Suprapubic skin (tissue), 4 donors: ENCODE measurements around the gene VEGFA. TPM values are rescaled to one million over a fixed set of nuclear protein-coding genes. Genes with fewer than 3 reads are reported as not detected.

Source experiments
- DNase-seq, 2 donors: peaks; one replicate each; pipeline ENCODE4 v3.0.0-alpha.2; 2019; ENCODE audit warnings: low spot score in 2 of 2
- H3K27ac ChIP-seq: fragments of 200-600 bp; sonication (generic); one replicate; pipeline ENCODE4 v1.5.1; 2019
- H3K27me3 ChIP-seq: fragments of 200-600 bp; sonication (generic); one replicate; pipeline ENCODE4 v1.5.1; 2019
- H3K36me3 ChIP-seq: fragments of 200-600 bp; sonication (generic); one replicate; pipeline ENCODE4 v1.5.1; 2019
- H3K4me1 ChIP-seq: fragments of 200-600 bp; sonication (generic); one replicate; pipeline ENCODE4 v1.5.1; 2019
- H3K4me3 ChIP-seq: fragments of 200-600 bp; sonication (generic); one replicate; pipeline ENCODE4 v1.5.1; 2019; ENCODE audit warnings: mild to moderate bottlenecking
- H3K9me3 ChIP-seq: fragments of 200-600 bp; sonication (generic); one replicate; pipeline ENCODE4 v1.5.1; 2019
- CTCF ChIP-seq, 2 donors: fragments of 200-600 bp in 1 of 2; fragments of 450-650 bp in 1 of 2; sonication (generic) in 1 of 2; IDR thresholded peaks; one replicate each; pipeline ENCODE4 v1.5.1; 2016 to 2019; ENCODE audit warnings: antibody characterized with exemption in 2 of 2, mild to moderate bottlenecking in 1 of 2, moderate library complexity in 1 of 2
- EP300 ChIP-seq: sonication (generic); formaldehyde crosslinking; IDR thresholded peaks from one replicate; pipeline ENCODE4 v1.6.1; 2017; ENCODE audit warnings: antibody characterized with exemption
- POLR2A ChIP-seq, 2 donors: fragments of 450-650 bp; IDR thresholded peaks; one replicate each; pipeline ENCODE4 v1.6.1; 2017; ENCODE audit warnings: antibody characterized with exemption in 2 of 2, mild to moderate bottlenecking in 2 of 2, moderate library complexity in 2 of 2
- POLR2AphosphoS5 ChIP-seq, 3 donors: sonication (generic); formaldehyde crosslinking; IDR thresholded peaks; one replicate each; pipeline ENCODE4 v1.6.1; 2017; ENCODE audit warnings: antibody characterized with exemption in 3 of 3
- WGBS: methylation state at CpG from one replicate; pipeline ENCODE4 v1.1.5; 2018; 5-methylcytosine and 5-hydroxymethylcytosine counted together
- total RNA-seq, 4 donors: library from RNA; depleted of rRNA; stranded (reverse); fragments of >200 nt; gene quantifications; one replicate each; pipeline ENCODE4 v1.1.0, GENCODE V29; 2016

The VEGFA gene
- total RNA-seq = 100 to 1,000 TPM in 1 of 4 donors, 10 to 100 TPM in 3; 25.4 to 147 (median 43.6) TPM

- peak; percentile 96 to 97 for TF ChIP-seq CTCF (IDR thresholded peaks at IDR 0.05)
- TF ChIP-seq POLR2A (IDR thresholded peaks at IDR 0.05) = no peak
- TF ChIP-seq EP300 = no peak
- no peak for TF ChIP-seq POLR2AphosphoS5 (IDR thresholded peaks at IDR 0.05)
- DNase-seq = peak; percentile 94 to 96
- Histone ChIP-seq H3K4me3 (peak within 1 kb of the TSS; percentile 95), H3K36me3 (no peaks in the 10 kb centered on the region), H3K9me3 (no peaks in the 10 kb centered on the region), H3K27ac (peak within 1 kb of the TSS; percentile 91), H3K27me3 (no peaks in the 10 kb centered on the region), H3K4me1 (peaks cover 49% of the 10 kb centered on the region)
- WGBS = 1% methylated on average over 35 of the region's 62 CpGs
Measured at GRCh38 chr6:43769526-43770371, at the start of gene VEGFA. TSS of gene VEGFA (plus strand) at chr6:43770211.

GRCh38 chr6:43720999-43721398 is 49.0 kb upstream of the VEGFA start:
- DNase-seq = no peak
- TF ChIP-seq POLR2A (IDR thresholded peaks at IDR 0.05) = no peak
- 93% methylated on average over 4 of the region's 4 CpGs for WGBS

GRCh38 chr6:43722920-43723545 is 47.0 kb upstream of the VEGFA start:
- no peak for DNase-seq
- Histone ChIP-seq H3K36me3 (no peaks in the 10 kb centered on the region), H3K4me1 (peaks cover 23% of the 10 kb centered on the region), H3K27me3 (no peaks in the 10 kb centered on the region), H3K27ac (no peak overlapping the region), H3K9me3 (no peaks in the 10 kb centered on the region), H3K4me3 (no peak overlapping the region)
- TF ChIP-seq CTCF (IDR thresholded peaks at IDR 0.05) = no peak
- TF ChIP-seq POLR2AphosphoS5 (IDR thresholded peaks at IDR 0.05) = no peak
- TF ChIP-seq EP300 = no peak
- TF ChIP-seq POLR2A (IDR thresholded peaks at IDR 0.05) = no peak
- 88% methylated on average over 10 of the region's 10 CpGs for WGBS

More at GRCh38 chr6:43720999-43721398, 49.0 kb upstream of the VEGFA start:
- H3K4me3 ChIP-seq = no peak overlapping the region
- peaks cover 32% of the 10 kb centered on the region for H3K4me1 ChIP-seq
- H3K9me3 ChIP-seq = no peaks in the 10 kb centered on the region
- H3K27ac ChIP-seq = no peak overlapping the region
- H3K36me3 ChIP-seq = no peaks in the 10 kb centered on the region
- no peaks in the 10 kb centered on the region for H3K27me3 ChIP-seq

GRCh38 chr6:43723737-43724295 is 46.2 kb upstream of the VEGFA start:
- H3K4me1 ChIP-seq = peaks cover 21% of the 10 kb centered on the region
- H3K27me3 ChIP-seq = no peaks in the 10 kb centered on the region
- no peaks in the 10 kb centered on the region for H3K9me3 ChIP-seq
- H3K36me3 ChIP-seq = no peaks in the 10 kb centered on the region
- WGBS = 58% methylated on average over 9 of the region's 9 CpGs
- H3K4me3 ChIP-seq = no peak overlapping the region
- no peak for DNase-seq
- H3K27ac ChIP-seq = no peak overlapping the region
- TF ChIP-seq CTCF (IDR thresholded peaks at IDR 0.05) = peak; percentile 25 to 33
- no peak for TF ChIP-seq POLR2A (IDR thresholded peaks at IDR 0.05)

- Histone ChIP-seq H3K27me3 (no peaks in the 10 kb centered on the region), H3K9me3 (no peaks in the 10 kb centered on the region), H3K27ac (no peak overlapping the region), H3K4me3 (no peak overlapping the region), H3K36me3 (no peaks in the 10 kb centered on the region), H3K4me1 (peaks cover 21% of the 10 kb centered on the region)
- no peak for DNase-seq
- TF ChIP-seq EP300 = no peak
- TF ChIP-seq POLR2AphosphoS5 (IDR thresholded peaks at IDR 0.05) = no peak
- TF ChIP-seq CTCF (IDR thresholded peaks at IDR 0.05) = no peak
- TF ChIP-seq POLR2A (IDR thresholded peaks at IDR 0.05) = no peak
- WGBS = 70% methylated on average over 2 of the region's 2 CpGs
Measured at GRCh38 chr6:43724354-43724753, 45.7 kb upstream of the VEGFA start.
